Nephron progenitor cell (in vitro differentiated cells): Measurements from ENCODE around the gene SEC22A.

ENCODE experiments used
- DNase-seq: peaks from one replicate; pipeline ENCODE4 v3.0.0; 2021
- H3K27ac Mint-ChIP-seq: 2 replicates; pipeline ENCODE4 v1.8.0; 2021; ENCODE audit warnings: mild to moderate bottlenecking, moderate library complexity, mixed read lengths
- H3K27me3 Mint-ChIP-seq: 2 replicates; pipeline ENCODE4 v1.8.0; 2021; ENCODE audit warnings: mild to moderate bottlenecking, low read depth, mixed read lengths; ENCODE audit not compliant: poor library complexity
- H3K36me3 Mint-ChIP-seq: 2 replicates; pipeline ENCODE4 v1.8.0; 2021; ENCODE audit warnings: low read depth, mixed read lengths
- H3K4me1 Mint-ChIP-seq: 2 replicates; pipeline ENCODE4 v1.8.0; 2021; ENCODE audit warnings: mixed read lengths
- H3K4me3 Mint-ChIP-seq: 2 replicates; pipeline ENCODE4 v1.8.0; 2021; ENCODE audit warnings: mild to moderate bottlenecking, moderate library complexity, mixed read lengths
- H3K9me3 Mint-ChIP-seq: 2 replicates; pipeline ENCODE4 v1.8.0; 2021; ENCODE audit warnings: mild to moderate bottlenecking, moderate library complexity, mixed read lengths
- TF ChIP-seq, protein P1 (sequence below): fragments of 200-600 bp; sonication (generic); IDR thresholded peaks from 2 replicates; pipeline ENCODE4 v1.5.0; 2021; ENCODE audit warnings: antibody characterized with exemption

Gene SEC22A

DNA sequence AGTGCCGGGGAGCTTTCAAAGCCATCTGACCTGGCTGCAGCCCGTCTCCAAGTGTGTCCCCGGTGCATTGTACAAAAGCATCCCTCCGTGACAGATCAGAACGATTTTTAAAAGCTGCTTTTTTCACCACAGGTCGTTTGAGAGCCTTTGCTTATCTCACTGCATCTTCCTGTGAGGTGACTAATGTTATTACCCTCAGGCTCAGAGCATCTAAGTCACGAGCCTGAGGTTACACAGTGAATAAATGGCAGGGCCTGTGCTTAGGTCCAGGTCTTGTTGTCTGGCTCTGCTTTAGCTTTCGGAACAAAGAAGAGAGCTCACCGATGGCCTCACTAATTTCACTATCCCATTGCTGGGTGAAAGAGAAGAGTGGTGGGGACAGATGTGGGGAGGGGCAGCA, 83.3 kb downstream of the SEC22A start:
- no peaks in the 10 kb centered on the region for H3K9me3 Mint-ChIP-seq
- TF ChIP-seq, protein P1, sequence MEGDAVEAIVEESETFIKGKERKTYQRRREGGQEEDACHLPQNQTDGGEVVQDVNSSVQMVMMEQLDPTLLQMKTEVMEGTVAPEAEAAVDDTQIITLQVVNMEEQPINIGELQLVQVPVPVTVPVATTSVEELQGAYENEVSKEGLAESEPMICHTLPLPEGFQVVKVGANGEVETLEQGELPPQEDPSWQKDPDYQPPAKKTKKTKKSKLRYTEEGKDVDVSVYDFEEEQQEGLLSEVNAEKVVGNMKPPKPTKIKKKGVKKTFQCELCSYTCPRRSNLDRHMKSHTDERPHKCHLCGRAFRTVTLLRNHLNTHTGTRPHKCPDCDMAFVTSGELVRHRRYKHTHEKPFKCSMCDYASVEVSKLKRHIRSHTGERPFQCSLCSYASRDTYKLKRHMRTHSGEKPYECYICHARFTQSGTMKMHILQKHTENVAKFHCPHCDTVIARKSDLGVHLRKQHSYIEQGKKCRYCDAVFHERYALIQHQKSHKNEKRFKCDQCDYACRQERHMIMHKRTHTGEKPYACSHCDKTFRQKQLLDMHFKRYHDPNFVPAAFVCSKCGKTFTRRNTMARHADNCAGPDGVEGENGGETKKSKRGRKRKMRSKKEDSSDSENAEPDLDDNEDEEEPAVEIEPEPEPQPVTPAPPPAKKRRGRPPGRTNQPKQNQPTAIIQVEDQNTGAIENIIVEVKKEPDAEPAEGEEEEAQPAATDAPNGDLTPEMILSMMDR, result no peak
- H3K4me3 Mint-ChIP-seq, result no peak overlapping the region
- H3K27me3 Mint-ChIP-seq, result peaks cover 18% of the 10 kb centered on the region
- no peaks in the 10 kb centered on the region for H3K36me3 Mint-ChIP-seq
- DNase-seq, result no peak
- no peaks in the 10 kb centered on the region for H3K4me1 Mint-ChIP-seq
- no peak overlapping the region for H3K27ac Mint-ChIP-seq

DNA sequence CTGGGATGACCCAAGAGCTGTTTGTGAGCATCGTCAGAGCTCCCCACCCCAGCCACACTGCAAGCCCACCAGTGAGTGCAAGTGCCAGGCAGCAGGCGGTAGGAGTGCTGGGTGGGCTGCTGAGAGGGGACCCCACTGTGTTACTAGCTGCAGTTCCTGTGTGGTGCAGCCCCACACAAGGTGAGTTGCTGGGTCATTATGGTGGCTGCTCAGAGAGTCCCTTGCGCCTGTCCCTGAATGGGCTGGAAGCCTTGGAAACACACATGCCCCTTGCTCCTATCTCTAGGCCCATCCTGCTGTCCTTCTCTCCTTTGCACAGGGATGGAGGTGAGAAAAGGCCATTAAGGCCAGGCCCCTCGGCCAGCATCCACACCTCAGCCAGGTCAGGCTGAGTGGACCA, 83.7 kb downstream of the SEC22A start:
- Mint-ChIP-seq H3K9me3 (no peaks in the 10 kb centered on the region), H3K36me3 (no peaks in the 10 kb centered on the region), H3K4me3 (no peak overlapping the region), H3K27ac (no peak overlapping the region), H3K4me1 (no peaks in the 10 kb centered on the region), H3K27me3 (peaks cover 17% of the 10 kb centered on the region)
- DNase-seq, result no peak
- TF ChIP-seq, protein P1, result no peak

DNA sequence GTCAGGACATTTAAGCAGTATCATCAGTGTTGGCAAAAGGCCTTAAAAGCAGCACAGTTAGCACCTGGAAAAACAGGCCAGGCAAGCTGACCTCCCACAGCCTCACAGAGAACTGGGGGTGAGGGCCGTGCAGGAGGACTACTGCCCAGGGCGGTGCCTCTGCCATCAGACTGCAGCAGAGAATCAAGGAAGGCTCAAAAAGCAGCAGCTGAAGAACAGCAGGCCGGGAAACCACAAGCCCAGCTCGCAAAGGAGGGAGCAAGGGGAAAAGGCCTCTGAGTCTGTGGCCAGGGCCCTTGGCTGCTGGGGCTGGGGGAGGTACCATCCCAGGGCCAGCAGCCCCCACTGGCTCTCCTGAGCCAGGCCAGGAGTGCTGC, 84.2 kb downstream of the SEC22A start:
- H3K27ac Mint-ChIP-seq, result no peak overlapping the region
- TF ChIP-seq, protein P1, result no peak
- DNase-seq, result no peak
- no peaks in the 10 kb centered on the region for H3K36me3 Mint-ChIP-seq
- no peak overlapping the region for H3K4me3 Mint-ChIP-seq
- H3K27me3 Mint-ChIP-seq, result peaks cover 13% of the 10 kb centered on the region
- H3K4me1 Mint-ChIP-seq, result no peaks in the 10 kb centered on the region
- no peaks in the 10 kb centered on the region for H3K9me3 Mint-ChIP-seq

DNA sequence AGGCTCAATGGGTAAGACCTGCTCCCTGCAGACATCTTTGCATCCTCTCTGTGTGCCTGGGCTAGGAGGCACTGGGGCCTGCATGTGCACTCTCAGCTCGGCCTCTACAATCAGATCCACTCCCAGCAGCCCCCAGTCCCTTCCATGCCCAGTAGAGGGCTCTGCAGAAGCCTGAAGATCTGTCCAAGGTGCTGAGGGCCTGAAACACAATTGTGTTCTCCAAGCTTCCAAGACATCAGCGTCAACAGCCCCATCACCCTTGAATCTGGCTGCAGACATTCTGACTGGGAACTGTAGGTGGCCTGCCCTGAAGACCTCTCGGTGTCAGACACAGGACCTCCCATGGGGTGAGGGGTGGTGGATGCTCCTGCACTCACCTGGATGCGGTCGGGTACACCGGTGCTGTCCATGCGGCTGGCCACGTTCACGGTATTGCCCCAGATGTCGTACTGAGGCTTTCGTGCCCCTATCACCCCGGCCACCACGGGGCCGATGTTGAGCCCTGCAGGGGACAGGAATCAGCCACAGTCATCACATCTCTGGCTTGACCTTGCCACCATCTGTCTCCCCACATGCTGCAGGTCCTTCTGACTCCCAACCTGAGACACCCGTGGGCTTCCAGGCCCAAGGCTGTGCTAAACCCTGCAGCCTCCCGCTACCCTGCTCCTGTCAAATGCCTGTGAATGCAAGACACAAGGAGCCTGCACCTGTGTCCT, 84.7 kb downstream of the SEC22A start:
- Mint-ChIP-seq H3K27ac (no peak overlapping the region), H3K27me3 (peaks cover 9% of the 10 kb centered on the region)
- DNase-seq, result peak; percentile 82

DNA sequence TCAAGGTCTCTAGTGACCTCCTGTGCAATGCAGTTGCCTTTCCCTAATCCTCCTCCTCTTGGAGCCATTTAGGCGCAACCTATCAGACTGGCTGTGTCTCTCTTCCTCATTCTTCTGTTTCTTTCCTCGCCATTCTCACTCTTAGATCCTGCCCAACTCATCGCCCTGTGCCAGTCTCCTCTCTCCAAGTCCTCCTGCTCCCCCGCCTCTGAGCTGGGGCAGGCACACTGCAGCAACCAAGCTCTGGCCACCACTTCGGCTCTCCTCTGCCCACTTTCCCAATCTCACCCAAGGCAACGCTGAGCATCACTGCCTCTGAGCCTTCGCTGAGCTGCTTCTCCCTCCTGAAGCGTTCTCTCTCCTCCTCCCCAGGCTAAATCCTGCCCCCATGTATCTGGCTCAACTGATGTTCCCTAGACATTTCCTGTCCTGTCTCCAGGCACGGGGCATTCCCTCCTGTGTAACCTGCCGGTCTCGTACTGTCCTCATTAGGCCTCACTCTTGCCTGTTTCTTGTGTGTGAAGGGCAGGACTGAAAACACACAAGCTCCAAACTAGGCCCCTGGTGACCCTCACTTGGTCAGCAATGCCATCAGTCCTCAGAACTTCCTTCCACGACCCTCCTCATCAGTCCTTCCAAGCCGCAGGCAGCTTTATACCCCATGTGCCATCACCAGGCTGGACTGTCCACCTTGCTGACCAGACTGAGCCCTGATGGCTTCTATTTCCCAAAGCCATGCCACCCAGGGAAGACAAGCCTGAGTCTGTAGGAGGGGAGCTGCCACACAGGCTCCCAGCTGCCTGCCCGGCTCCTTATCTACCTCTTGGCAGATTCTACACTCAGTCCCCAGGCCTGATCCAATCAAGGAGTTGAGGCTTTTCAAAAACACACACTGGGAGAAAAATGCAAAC, 85.6 kb downstream of the SEC22A start:
- H3K9me3 Mint-ChIP-seq, result no peaks in the 10 kb centered on the region
- H3K36me3 Mint-ChIP-seq, result no peaks in the 10 kb centered on the region
- H3K27me3 Mint-ChIP-seq, result peaks cover 7% of the 10 kb centered on the region
- no peaks in the 10 kb centered on the region for H3K4me1 Mint-ChIP-seq
- no peak overlapping the region for H3K27ac Mint-ChIP-seq
- TF ChIP-seq, protein P1, result no peak
- DNase-seq, result no peak
- no peak overlapping the region for H3K4me3 Mint-ChIP-seq

More for the DNA sequence above, 84.7 kb downstream of the SEC22A start:
- TF ChIP-seq, protein P1, result peak; percentile 90
- Mint-ChIP-seq H3K9me3 (no peaks in the 10 kb centered on the region), H3K4me3 (no peak overlapping the region), H3K4me1 (no peaks in the 10 kb centered on the region), H3K36me3 (no peaks in the 10 kb centered on the region)
